Renal cortex interstitium (tissue), 11 donors: ENCODE data around the gene RNASET2. TPM values are rescaled to one million over a fixed set of nuclear protein-coding genes. Genes with fewer than 3 reads are reported as not detected.

Experiments
- DNase-seq, 11 donors: peaks; one replicate each; pipeline ENCODE4 v3.0.0-alpha.2; 2013; ENCODE audit warnings: low read depth in 9 of 11, low spot score in 4 of 11; ENCODE audit errors: extremely low read depth in 1 of 11
- polyA plus RNA-seq, 3 donors: library from polyadenylated mRNA; unstranded; fragments of 120-200 nt; gene quantifications; one replicate each; pipeline ENCODE4 v1.2.1, GENCODE V29; 2013; ENCODE audit not compliant: insufficient read length in 3 of 3

The RNASET2 gene
- polyA plus RNA-seq, 3 donors: 56.5 to 68.8 (median 62.6) TPM

DNA sequence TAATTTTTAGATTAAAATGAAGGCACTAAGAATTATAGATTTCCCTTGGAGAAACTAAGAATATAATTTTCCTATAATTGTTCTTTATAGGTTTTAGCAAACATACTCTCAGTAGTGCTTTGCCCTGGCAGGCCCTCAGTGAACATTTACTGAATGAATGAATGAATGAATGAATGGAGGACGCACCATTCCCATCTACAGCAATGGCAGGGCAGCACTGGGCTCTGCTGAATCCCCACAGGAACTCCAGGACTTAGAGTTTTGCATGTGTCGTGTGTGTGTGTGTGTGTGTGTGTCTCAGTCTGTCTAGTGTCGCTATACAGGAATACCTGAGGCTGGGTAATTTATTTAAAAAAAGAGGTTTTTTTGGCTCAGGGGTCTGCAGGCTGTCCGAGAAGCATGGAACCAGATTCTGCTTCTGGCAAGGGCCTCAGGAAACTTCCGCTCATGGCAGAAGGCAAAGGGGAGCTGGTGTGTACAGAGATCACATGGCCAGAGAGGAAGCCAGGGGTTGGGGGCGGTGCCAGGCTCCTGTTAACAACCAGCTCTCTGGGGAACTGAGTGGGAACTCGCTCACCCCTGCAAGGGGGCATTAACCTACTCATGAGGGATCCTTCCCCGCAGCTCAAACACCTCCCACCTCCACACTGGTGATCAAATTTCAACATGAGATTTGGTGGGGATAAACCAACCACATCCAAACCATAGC is 20.1 kb downstream of the RNASET2 start:
- DNase-seq: no peak

DNA sequence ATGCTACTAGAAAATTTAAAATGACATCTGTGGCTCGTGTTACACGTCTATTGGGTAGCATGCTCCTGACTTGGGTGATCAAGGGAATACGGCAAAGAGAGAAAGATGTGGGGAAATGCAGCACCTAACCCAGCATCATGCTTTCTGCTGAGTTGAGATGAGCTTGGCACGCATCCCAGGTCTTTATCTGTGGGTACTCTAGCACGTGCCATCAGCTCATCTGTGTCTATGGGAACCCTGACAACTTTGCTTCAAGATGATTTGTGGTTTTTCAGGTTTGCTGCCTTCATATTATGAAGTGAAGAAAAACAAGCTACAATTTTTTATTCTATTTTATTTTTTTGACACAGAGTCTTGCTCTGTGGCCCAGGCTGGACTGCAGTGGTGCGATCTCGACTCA is 21.0 kb downstream of the RNASET2 start:
- no peak for DNase-seq

DNA sequence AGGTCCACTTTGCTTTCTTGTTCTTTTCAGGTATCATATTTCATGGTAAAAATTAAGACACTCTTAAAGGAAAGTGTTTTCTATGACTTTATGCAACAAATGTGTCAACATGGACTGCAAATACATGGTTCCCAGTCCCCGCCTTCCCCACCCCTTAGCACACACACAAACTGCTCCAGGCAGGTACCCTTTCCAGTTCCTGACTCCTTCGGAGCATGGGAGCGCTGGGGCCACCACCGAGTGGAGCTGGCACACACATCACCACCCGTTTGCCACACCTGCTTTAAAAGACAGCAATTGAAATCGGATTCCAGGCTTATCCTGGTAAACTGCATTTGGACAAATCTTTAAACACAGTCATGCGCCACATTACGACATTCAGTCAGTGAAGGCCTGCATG is 22.2 kb downstream of the RNASET2 start:
- no peak for DNase-seq

DNA sequence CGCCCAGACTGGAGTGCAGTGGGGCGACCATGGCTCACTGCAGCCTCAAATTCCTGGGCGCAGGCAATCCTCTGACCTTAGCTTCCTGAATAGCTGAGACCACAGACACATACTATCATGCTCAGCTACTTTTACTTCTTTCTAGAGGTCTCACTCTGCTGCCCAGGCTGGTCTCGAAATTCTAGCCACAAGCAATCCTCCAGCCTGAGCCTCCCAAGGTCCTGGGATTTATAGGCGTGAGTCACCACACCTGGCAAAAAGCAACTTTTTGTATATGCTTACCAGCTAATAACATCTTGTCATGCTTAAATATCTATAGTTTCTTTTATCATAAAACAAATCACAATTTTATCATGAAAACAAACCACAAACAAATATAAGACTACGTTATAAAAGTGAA is 23.0 kb downstream of the RNASET2 start:
- no peak for DNase-seq

DNA sequence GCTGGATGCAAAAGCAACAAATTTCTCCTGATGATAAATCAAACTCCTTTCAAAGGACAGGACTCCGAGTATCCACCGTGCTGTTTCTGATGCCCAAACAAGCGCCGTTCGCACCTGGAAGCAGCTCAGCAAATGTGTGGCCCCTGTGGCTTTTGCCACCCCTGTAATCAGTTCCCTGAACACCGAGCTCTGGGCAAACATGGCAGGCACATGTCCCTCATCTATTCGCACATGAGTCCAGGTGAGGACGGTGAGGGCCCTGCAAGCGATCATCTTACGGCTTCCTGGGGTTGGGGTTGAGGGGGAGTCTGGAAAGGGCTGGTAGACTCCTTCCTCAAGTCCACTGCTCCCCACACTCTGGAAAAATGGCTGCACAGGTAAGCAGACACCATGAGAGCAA is 23.7 kb downstream of the RNASET2 start:
- DNase-seq: no peak

DNA sequence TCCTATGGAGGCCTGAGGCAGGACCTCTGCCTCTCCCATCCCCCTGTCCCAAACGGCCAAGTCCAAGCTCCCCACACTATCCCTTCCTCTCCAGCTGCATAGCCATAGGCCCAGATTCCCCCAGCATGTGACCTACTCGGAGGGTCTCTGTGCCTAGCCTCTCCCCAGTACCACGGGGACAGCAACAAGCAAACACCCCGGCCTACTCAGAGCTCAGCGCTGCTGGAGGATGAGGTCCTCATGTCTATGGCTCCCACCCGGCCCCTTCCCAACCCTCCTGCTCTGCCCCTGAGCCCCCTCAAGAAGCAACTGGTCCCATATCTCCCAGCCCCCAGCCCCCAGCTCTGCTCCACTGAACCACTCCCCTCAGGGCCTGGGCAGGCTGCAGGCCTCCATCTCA is 24.2 kb downstream of the RNASET2 start:
- no peak for DNase-seq

DNA sequence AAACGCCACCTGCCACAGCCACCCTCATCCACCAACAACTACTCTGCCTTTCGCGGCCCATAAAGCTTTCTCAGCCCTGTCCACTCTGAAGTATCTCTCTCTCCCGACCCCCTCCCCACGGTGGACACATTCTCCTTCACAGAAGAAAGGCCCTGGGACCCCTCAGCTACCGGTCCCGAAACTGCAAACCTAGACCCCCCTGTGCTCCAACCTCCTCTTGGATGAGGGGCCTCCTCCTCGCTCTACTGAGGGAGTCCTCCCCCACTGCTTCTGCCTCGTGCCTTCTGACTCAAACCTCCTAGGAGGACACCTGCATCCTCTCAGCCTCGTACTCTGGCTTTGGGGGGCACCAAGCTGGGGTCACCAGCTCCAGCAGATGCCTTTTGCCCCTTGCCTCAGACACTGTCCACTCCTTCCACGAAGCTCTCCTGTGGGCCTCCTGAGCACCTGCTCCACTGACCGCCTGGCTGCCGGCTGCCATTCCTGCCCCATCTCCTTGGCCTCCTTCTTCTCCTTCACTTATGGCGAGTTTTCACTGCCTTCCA is 24.9 kb downstream of the RNASET2 start:
- DNase-seq: no peak

DNA sequence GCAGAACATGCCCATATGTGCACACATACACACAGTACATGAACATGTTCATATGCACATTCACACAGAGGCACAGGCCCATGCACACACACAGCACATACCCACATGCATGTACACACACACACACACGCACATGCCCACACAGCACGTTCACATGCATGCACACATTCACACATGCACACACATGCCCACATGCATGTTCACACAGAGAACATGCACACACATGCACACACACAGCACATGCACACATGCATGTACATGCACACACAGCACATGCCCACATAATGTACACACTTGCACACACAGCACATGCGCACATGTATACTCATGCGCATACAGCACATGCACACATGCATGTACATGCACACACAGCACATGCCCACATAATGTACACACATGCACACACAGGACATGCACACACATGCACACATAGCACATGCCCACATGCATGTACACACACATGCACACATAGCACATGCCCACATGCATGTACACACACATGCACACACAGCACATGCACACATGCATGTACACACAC is 25.9 kb downstream of the RNASET2 start:
- DNase-seq: no peak

DNA sequence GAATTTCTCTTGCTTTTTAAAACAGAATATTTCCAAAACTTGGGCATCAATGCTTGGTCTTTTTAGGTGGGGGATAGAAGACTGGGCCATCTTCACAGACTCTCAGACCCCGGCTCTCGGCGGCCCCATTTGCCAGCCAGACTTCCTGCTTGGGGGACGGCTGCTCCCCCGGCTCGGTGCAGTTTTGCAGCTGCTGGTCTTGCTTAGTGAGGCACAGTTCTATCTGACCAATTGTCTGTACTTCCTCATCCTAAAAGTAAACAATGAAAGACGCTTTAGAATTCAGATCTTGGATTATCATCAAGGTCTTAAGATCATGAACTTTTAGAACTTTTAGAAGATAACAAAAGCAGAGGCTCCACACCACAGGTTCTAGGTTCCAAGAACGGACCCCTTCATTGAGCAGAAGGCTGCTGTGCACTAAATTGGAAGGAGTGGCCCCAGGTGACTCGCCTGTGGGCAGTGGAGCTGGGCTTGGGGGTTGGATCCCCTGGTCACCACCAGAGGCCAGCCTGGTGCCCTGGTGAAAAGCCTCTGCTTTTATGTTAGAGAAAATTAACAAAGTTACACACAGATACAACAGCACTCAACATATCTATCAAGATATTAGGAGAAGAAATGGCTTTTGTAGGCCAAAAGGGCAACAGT is 26.7 kb downstream of the RNASET2 start:
- DNase-seq: no peak

DNA sequence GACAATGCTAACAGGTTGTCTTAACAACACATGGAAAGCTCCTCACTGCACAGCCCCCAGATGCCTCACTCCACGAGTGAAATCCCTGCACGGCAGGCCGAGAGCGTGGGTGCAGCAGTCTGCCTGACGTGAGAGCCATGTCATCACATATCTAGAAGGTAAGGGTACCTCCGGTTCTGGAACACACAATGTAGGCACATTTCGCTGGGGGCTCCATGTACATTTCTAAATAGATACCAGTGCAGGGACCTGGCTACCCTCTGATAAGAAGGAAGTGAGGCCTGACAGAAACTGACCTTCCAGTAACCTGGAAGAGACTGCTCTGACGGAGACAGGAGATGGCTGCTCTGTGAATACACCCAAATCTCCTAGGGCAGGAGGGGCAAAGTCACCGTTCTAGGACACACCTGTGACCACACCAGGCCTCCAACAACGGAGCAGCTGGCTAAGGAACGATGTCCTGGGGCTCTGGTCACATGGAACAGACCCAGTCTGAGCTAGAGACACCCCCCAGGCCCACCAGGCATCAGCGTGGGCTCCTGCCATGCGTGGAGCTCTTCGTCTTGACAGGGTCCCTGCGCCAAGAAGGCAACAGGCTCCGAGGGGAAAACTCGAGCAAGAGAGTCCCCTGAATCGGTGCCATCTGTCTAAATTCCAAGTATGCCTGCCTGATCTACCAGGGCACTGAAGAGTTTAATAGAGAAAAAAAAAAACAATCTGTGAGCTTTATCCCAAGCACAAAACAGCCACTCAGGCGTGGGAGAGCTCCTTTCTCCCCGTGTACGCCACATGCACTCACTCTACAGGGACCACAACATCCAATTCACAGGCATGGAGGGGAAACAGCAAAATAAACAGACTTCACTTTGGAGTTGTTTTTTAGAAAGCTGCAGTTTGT is 27.5 kb downstream of the RNASET2 start:
- DNase-seq: no peak

DNA sequence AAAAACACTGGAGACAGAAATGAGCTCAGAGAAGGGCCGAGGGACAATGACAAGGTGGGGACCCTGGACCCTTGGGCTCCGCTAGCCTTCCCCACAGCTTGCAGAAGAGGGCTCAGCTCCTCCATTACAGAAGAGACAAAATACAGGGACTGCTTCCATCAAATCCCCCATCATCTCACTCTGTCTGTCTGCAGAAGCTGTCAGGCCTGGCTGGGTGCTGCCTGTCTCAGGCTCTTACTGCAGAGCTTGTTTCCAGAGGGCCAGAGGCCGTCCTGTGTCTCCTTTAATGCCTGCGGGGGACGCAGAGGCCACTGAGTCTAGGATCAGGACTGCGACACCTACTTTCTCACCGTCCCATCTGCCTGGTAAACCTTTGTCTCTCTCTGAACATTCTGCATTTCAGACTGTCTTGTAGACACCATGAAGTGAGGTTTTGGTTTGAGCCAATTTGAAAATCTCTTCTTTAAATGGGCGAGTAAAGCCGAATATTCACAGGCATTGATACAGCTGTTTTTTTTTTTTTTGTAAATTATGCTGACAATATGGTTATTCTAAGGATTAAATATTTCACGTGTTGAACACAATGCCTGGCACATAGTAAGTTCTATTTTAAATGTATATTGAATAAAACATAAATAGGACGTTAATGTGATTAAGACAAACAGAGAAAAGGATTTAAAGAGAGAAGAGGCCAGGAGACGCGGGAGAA is 28.3 kb downstream of the RNASET2 start:
- DNase-seq: no peak

DNA sequence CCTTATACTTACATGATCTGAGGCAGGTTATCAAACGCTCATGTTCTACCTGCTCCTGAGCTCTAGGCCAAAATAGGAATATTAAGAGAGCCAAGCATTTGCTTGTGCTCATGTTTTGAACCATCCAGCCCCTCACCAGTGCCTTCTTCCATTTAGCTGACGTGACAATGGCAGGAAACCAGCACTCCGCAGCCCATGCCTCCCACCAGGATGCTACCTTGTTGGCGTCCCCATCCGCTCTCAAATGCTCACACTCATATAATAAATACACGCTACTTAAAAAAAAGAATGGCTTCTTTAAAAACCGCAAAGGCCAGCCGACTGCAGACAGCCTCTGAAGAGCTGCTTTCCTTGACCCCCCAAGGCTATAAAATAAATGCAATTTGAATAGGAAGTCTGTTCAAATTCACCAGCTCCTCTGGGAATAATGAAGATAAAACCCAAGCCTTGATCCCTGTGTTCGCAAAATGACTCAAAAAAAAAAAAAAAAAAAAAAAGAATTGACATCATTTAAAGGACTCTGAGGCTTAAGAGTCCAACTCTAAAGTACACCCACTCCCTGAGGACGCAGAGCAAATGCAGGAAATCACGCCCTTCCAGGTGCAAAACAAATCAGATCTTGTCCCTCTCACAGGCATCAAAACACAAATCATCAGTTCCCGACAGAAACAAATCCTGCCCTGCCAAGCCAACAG is 29.0 kb downstream of the RNASET2 start:
- DNase-seq: no peak

DNA sequence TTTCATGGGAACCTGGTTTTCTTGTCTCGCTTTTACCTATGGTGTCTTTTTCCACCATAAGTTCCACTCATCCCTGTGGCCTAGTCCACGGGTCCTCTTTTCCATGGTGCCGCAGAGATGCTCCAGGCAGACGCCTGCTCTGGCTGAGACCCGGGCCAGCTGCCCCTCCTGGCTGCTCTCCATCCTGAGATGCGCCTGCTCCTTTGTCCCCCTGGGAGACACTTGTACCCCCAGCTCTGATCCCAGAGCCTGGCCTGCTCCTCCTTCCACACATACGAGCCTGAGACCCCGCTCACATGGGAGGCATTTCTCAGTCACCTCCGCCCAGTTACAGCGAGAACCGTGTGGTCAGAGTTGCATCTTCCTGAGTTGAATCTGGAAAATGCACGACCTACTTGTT is 29.6 kb downstream of the RNASET2 start:
- no peak for DNase-seq

DNA sequence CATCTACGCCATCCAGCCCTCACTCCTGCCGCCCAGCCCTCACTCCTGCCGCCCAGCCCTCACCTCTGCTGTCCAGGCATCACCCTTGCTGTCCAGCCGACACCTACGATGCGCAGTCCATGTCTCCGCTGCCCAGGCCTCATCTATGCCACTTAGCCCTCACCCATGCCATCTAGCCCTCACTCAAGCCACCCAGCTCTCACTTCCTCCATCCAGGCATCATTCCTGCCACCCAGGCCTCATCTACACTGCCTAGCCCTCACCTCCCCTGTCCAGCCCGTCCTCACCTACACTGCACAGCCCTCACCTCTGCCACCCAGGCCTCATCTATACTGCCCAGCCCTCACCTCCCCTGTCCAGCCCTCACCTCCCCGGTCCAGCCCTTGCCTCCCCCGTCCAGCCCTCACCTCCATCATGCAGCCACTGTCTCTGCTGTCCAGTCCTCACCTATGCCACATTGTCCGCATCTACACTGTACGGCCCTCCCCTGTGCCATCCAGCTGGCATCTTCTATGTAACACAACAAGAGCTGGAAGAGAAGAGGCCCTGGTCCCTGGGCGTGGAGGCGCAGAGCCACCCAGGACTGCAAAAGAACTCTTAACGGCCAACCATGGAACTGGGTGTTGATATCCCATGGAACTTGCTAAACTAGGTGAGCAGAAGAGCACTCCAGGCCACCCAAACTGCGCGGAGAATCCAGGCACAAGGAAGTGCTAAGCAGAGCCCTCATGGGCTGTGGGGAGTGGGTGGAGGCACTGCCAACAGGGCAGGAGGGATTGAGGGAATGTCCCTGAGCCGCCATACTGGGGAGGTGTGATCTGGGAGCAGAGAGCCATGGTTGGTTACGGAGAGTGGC is 31.0 kb downstream of the RNASET2 start:
- no peak for DNase-seq

DNA sequence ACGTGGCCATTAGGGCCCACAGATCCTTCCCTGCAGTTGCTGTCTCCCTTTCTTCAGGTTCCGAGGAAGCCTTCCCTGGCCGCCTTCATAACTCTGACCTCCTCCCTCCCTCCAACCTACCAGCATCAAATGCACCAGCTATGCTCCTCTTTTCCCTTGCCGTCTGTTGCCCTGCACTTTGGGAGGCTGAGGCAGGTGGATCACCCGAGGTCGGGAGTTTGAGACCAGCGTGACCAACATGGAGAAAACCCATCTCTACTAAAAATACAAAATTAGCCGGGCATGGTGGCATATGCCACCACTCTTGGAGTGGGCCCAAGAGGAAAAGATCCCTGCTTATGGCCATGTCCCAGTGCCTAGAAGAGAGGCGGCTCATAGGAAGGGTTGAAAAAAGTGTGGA is 31.8 kb downstream of the RNASET2 start:
- DNase-seq: no peak

DNA sequence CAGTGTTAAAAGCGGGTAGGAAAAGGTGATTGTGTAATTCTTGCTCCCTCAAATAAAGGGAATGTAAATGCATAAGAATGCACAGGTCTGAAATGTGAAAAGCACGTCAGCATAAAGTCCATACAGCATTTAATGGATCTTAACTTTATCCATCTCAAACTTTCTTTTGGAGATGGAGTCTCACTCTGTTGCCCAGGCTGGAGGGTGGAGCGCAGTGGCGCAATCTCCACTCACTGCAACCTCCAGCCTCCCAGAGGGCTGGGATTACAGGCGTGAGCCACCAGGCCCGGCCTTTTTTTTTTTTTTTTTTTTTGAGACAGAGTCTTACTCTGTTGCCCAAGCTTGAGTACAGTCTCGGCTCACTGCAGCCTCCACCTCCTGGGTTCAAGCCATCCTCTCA is 33.4 kb downstream of the RNASET2 start:
- DNase-seq: no peak

DNA sequence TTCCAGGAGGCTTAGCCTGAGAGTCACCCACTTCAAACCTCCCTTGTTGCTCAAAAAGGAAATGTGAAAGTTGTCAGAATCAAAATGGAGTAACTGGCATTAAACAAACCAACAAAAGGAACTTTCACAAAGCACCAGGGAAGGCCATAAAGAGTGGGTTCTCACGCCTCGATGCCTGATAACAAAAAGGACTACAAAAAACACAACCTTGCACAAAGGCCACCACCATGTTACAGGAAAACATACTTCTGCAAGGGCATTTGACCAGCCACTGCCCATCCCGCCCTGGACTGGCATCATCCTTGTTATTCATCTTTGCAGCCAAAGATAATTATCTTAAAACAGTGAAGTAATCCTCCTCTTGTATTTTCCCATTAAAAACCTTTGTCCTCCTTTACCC is 34.8 kb downstream of the RNASET2 start:
- DNase-seq: no peak

DNA sequence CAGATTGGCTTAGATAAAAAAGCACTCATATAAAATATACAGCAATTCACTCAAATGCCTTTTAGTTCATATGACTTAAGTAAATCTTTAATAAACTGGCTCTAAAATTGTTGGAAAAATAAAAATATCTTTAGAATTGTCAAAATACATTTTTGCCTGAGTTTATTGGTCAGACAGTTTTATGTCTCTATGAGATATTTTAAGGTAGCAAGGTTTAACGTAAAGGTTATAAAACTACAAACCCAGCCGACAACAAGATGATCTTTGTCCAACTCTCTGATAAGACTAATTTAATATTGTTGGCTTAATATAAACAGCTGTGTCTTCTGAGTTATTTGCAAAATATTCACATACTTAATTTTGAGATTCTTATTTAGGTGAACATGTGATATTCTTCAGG is 39.5 kb downstream of the RNASET2 start:
- DNase-seq: no peak
